Stimulated activated CD4-positive, alpha-beta T cell treated with anti-CD3 and anti-CD28 coated beads, Interleukin-15, amount 100 ng/mL, for 48 hours (primary cell): Measurements from ENCODE around the gene HACD3.

Experiments used
- DNase-seq, 2 donors: peaks; one replicate each; pipeline ENCODE4 v3.0.0-alpha.2; 2020; ENCODE audit warnings: low read depth in 2 of 2

Gene HACD3, protein sequence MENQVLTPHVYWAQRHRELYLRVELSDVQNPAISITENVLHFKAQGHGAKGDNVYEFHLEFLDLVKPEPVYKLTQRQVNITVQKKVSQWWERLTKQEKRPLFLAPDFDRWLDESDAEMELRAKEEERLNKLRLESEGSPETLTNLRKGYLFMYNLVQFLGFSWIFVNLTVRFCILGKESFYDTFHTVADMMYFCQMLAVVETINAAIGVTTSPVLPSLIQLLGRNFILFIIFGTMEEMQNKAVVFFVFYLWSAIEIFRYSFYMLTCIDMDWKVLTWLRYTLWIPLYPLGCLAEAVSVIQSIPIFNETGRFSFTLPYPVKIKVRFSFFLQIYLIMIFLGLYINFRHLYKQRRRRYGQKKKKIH

DNA sequence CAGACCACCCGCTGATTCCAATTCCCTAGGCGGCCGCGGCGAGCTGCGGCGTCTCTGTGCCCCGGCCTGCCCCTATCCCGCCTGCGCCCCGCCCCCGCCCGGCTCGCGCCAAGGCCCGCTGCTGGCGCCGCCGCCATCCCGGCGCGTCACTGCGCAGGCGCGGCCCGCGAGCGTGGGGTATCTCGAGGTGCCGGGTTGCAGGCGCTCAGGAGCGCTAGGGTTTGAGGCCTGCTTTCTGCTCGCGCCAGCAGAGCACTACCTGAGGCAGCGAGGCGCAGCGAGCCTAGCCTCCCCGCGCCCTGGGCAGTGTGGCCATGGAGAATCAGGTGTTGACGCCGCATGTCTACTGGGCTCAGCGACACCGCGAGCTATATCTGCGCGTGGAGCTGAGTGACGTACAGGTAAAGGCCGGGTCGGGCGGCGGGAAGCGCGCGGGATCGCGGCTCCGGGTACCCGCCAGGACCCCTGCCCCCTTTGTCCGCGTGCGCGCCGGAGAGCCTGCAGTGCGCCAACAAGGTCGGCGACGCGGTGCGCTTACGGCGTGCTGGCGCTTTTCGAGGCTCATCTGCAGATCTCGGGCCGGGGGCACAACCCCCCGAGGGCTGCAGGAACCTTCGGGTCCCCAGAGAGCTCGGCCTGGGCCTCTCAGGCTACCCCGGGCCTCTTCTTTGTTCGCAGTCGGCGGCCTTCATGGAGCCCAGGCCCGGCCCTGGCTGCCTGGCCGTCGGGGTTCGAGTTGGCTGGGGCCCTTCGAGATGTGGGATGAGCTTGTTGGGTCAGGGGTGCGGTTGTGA lies at the start of gene HACD3:
Gene HACD3 (plus strand): TSS at position 146 of the 794 bp plus-strand sequence. CDS start 169 bp downstream, at position 315.
- peak; percentile 77 to 92 for DNase-seq

DNA sequence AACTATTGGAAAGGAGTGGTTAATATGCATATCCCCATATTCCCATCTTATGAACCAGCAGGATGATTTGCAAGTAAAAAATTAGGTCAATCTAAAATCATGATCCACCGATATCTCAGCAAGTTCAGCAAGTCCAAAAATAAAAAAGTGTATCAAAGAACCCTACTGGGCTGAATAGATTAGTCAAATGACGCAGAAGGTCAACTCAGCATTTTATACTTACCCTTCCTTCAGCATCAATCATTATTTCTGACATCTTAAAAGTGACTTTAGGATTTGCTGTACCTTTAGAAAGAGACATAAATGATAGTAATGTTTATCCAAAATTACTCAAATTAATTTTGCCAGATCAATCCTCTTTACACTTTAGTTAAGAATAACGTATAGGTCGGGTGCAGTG lies 45.4 kb upstream of the HACD3 start:
- DNase-seq: no peak

DNA sequence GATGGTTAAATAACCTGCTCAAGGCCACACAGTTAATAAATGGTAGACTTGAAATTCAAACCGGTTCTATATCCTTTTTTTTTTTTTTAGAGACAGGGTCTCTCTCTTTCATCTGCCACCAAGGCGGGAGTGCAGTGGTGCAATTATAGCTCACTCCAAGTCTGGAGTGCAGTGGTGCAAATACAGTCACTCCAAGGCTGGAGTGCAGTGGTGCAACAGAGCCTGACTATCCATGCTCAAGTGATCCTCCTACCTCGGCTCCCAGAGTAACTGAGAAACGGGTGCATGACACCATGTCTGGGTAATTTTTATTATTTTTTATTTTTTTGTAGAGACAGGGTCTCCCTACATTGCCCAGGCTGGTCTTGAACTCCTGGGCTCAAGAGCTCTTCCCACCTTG lies 36.2 kb upstream of the HACD3 start:
- DNase-seq: no peak

DNA sequence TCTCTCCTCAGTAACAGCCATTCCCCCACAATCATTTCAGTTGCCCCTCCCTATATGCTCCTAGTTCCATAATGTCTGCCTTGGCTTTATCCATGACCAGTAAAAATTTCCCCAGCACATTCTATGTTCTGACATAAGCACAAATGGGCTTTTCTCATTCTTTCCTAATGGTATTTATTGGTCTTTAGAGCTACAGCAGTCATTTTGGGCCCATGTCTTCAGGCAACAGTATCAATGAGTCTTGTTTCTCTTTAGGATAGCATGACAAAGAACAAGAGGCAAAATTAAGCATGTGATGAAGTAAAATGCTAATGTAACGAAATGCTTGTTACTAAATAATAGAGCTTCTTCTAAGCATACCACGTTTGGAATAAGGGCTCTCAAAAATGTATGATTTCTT lies 20.9 kb upstream of the HACD3 start:
- no peak for DNase-seq

DNA sequence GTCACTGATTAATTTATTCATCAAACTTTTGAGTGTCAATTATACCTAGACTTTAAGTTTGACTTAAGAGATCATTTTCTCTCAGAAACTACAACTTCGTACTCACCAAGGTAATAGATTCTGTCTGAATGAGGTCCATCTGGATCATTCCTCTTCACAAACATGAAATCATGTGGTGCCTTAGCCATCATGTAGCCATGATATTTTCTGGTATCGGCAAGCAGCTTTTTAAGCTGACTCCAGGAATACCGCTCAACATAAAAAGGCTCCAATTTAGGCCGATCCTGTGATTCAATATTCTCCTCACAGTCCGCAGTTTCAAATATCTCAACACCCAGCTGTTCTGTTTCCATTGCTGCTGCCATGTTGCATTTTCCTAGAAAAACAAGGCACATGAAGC lies 18.1 kb upstream of the HACD3 start:
- DNase-seq: no peak

DNA sequence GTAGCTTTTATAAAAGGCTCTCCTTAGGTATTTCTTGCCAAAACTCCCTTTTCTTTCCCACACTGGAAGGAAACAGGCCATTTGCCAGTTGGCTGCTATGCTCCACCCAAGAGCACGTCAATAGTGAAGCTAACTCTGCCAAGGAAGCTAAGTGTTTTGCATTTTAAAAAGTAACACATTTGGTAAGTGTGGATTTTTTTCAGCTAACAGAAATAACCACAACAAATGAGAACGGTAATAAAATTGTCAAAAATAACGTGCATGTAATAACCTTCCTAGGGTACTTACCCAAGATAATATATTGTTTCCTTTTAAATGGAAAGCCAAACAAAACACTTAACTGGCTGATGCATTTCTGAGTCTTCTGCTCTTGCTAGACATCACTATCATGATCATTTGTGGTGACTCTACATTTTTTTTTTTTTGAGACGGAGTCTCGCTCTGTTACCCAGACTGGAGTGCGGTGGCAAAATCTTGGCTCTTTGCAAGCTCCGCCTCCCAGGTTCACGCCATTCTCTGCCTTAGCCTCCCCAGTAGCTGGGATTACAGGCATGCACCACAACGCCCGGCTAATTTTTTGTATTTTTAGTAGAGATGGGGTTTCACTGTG lies 17.4 kb upstream of the HACD3 start:
- no peak for DNase-seq

DNA sequence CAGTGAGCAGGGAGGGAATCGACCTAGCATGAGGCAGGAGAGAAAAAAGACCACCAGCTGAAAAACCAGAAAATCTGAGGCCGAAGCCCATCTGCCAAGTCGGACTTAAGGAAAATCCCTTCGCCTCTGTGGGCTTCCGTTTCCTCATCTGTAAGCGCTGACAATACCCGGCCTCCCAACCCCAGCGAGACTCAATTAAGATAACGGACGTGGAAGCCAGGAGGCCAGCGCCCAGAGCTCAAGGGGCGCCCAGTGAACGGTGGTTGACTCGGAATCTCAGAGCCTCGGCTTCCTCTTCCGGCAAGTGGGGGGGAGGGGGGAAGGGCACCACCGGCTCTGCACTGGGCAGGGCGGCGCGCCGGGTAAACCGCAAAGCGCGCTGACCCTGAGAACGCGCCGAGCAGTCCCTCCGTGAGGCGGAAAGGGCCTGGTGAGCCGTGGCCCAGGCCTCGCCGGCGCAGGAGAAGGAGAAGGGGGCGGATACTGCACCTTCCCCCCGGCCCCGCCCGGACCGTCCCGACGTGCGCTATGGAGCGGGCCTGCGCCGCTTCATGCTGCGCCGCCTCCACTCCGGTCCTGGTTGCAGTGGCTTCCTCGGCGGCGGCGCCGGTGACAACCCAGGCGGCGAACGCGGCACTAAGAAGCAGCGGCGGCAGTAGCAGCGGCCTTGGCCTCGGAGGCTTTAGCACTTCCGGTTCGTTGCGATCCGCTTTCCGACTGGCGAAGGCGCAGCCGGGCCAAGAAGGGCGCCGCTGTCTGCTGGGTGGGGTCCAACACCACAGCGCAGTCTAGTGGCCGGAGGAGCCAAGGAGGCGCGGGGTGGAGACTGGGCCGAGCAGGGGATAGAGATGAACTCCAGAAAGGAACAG lies 13.0 kb upstream of the HACD3 start, which contains the start of gene DPP8:
Gene DPP8 (minus strand): TSS at position 693 of the 869 bp plus-strand sequence. CDS start 5,136 bp downstream, outside the sequence.
- DNase-seq: peak; percentile 89 to 95

DNA sequence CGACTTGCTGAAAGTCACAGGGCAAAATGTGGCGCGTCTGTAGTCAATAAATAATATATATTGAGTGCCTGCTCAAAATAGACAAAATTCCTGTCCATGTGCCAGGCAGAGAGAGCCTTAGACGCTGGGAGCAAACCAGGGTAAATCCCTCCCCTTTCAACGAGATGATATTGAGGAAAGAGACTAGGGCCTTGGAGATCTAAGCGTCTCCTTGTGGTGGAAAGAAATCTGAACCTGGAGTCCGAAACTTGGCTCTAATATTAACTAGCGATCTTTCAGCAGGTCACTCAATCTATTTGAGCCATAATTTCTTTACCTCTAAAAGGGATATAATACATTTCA lies 12.4 kb upstream of the HACD3 start:
- no peak for DNase-seq

DNA sequence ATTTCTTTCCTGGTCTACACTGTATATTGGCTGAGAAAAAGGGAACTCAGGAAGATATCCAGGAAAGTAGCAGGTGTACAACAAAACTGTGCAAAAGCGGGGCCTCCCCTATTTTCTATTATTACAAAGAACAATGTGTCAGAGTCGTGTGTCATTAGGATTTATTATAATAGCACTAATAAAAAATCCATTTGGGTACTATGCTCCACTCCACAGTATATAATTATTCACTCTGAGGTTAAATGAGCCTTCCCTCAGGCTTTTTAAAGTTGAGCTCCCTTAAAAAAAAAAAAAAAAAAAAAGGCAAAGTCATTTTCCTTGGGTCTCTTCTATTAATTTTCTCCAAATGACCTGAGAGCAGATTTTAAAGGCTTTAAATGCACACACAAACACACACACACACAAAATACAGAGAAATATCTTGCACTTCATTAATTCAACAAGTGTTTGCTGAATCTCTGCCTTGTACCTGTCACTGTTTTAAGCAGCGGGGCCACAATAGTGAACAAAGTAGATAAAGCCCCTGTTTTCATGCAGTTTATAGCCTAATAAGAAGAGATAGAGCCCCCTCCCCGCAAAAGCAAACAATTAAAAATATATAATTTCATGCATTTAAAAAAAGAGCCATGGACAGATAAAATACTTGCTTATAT lies 11.5 kb upstream of the HACD3 start:
- no peak for DNase-seq

DNA sequence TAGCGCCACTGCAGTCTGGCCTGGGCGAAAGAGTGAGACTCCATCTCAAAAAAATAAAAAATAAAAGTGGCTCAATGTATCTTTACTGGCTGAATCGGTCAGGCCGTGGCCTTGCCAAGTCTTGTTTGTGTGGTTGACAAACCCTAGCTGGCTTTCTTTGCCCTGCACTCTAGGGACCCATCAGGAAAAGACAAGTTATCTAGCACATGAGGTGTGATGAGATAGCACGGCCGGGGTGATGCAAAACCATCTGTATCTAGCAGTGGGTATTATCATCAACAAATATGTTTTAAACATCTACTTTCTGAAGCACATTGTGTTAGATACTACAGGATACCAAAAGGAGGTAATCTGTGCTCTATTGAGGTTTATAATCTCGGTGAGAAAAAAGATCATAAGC lies 8.9 kb upstream of the HACD3 start:
- no peak for DNase-seq

DNA sequence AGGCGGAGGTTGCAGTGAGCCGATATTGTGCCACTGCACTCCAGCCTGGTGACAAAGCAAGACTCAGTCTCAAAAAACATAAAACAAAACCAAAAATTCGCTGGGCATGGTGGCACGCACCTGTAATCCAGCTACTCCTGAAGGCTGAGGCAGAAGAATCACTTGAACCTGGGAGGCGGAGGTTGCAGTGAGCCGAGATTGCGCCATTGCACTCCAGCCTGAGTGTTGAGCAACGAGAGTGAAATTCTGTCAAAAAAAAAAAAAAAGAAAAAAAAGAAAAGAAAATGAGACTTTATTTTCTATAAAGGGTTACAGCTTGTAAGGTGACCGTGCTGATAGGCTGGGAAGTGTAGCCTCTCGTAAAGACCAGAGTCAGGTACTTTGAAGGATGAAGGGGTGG lies 6.0 kb upstream of the HACD3 start:
- no peak for DNase-seq

DNA sequence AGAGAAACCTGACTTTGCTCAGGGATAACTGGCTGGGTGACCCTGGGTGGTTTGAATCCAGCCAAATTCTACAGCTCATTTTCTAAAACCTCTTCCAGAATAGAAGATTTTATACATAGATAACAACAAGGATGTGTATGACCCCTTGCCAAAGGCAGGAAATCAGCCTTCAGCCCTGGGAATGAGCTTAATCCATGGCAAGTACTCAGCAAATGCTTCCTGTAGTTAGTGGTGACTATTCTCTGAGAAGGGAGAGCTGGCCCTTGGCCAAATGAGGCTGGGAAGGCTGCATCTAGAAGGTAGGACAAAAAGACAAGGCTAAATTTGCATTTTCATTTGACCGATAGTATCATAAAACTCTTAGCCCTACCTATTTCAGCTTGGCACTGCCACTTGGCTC lies 4.6 kb upstream of the HACD3 start:
- no peak for DNase-seq

DNA sequence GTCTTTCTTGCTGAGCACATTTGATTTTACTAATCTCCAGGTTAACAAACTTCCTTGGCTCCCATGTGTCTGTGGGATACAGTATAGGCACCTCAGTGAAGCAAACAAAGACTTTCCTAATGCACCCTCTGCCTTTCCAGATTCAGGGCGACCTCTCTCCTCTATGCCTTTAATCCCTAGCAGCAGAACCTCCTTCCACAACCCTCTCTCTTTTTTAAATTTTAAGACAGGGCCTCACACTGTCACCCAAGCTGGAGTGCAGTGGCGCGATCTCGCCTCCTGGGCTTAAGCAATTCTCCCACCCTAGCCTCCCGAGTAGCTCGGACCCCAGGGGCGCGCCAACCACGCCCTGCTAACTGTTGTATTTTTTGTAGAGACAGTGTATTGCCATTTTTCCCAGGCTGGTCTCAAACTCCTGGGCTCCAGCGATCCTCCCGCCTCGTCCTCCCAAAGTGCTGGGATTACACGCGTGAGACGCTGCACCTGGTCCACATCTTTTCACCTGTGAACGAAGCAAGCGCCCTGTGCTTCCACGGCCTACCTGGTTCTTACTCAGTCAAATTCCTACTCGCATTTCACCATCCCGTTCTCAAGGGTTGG lies 1.7 kb upstream of the HACD3 start:
- no peak for DNase-seq

DNA sequence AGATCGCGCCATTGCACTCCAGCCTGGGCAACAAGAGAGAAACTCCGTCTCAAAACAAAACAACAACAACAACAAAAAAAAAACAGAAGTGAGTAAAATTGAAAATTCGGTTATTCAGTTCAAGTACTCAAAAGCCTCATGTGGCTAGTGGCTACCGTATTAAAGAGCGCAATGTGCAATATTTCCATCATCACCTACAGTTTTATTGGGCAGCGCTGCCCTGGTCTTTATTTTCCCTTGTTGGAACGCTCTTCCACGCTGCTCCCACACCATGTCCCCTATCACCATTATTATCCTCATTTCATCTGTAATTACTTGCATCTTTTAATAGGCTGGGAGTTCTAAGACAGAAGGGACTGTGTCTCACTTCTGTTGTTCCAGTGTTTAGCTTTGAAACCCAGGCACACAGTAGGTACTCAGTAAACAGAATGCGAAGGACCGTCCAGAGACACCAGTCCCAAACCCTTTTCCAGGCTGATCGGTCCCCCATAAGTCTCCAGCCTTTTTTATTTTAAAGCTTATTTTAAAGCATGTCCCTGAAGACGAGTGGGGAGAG lies 423 bp upstream of the HACD3 start:
- no peak for DNase-seq

DNA sequence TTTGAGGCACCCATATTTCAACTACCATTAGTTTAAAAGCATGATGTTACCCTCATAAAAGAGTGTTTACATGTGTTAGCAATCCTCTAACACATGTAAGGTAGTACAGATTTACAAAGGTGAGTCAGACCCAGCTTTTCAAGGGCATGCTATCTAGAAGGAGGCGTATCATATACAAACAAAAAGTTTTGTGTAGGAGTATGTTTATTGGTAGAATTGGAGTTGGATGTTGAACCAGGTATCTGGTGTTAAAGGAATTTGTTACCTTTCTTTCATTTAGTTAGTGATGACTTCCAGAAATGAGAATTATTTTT lies 2.4 kb downstream of the HACD3 start:
- DNase-seq: no peak

DNA sequence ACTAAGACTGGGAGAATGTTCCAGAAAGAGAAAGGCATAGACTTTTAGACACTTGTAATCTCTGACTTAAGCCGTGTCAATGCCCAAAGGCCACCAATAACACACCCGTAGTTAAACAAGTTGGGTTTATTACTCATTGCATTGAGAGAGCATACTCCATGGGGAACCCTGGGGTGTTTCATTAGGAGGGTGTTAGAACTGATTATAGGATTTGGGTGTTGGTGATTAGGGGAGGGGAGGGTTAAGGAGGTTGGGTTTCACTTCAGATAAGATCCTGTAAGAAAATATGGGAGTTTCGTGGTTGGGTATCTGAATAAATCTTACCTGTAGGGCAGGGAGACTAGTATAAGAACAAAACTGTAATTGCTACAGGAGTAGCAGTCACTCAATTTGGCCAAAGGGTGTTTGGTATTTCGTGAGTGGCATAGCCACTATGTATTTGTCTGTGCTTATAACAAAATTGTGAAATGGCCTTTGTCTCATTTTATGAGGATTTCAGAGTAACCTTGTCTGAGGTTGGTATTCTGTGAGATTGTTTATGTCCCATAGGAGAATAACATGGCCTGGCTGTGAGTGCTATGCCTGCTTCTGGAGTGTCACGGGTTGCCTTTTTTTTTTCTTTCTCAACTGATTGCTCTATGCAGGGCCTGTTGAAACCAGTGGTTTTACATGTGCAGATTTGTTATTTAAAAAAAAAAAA lies 2.9 kb downstream of the HACD3 start:
- DNase-seq: no peak

DNA sequence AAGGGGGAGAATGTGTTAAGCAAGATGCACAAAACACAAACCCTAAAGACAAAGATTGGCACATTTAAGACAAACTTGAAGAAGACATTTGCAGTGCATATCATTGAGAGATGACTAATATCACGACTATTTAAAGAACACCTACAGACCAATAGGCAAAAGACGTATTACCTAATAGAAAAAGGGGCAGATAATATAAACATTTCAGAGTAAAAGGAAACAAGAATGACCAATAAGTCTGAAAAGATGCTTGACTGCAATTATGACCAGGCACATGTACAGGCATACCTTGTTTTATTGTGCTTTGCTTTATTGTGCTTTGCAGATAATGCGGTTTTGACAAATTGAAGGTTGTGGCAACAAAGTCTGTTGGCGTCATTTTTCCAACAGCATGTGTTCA lies 4.9 kb downstream of the HACD3 start:
- DNase-seq: no peak

DNA sequence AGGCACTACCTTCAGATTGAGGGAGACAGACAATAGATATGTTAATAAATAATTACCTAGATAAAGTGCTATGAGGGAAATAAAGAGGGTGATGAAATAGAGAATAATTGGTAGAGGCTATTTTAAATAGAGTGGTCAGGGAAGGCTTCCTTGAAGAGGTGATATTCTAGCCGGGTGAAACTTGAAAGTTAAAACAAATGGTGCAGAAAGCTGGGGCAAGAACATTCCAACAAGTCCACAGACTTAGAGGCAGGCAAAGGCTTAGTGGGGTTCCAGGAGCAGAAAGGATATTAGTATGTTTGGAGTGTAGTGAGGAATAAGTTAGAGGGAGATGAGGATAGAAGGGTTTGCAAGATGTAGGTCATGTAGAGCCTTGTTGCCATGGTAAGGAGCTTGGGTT lies 10.1 kb downstream of the HACD3 start:
- no peak for DNase-seq

DNA sequence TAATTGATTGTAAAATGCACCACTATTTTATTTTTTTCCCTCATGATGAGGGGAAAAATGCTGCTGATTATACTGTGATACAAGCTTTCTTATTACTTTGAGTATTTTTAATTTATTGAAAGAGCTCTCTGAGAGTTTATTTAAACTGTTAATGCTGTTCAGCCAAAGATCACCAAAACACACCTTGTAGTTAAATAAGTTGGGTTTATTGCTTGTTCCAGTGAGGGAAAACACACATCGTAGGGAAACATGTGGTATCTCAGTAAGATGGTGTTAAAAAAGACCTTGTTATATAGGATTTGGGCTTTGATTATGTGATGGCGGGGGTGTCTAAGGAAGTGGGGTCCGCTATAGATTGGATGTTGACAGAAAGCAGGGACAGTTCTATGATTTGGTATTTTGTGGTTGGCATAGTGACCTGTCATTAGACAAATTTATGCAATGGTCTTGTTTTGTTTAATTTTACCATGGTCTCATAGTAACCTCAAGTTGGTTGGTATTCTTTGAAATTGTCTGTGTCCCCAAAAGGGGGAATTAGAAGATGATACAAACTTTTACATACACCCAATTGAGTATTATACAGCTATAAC lies 11.1 kb downstream of the HACD3 start:
- DNase-seq: no peak

DNA sequence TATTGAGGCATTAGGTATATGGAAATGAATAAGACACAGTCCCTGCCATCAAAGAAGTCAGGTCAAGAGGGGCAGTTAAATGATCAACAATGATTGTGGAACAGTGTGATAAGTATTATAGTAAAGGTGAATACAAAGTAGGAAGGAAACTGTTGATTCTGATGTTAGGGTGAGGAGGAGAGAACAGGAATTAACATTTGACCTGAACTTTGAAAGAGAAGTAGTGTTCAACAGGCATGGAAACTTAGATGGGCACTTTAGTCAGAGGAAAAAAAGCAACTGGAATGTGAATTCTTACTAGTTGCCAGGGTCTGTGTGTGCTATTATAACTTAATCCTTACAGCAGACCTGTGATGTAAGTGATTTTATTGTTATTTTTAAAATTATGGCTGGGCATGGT lies 17.6 kb downstream of the HACD3 start:
- DNase-seq: no peak
